ENCODE results near the gene DUSP1. TPM values are rescaled to one million over a fixed set of nuclear protein-coding genes. Genes with fewer than 3 reads are reported as not detected.
A peak's percentile ranks its signal among the peaks of the same experiment; 100 is the strongest.
"Not testable (repeated sequence)": the region's sequence is repeated elsewhere in the genome, so short reads cannot be mapped to it uniquely, and the experiment has no call there.

Gene DUSP1
- total and polyA plus RNA-seq, 8 donors = 33.0 to 534 (median 239) TPM

- ATAC-seq = no peak
- DNase-seq = no peak
- Histone ChIP-seq H3K27ac (peak overlapping the region in 1 of 2 donors; percentile 79), H3K9me3 (no peaks in the 10 kb centered on the region), H3K27me3 (no peaks in the 10 kb centered on the region), H3K4me3 (no peak overlapping the region), H3K36me3 (no peaks in the 10 kb centered on the region), H3K4me1 (peaks cover 30 to 73% of the 10 kb centered on the region in 2 donors)
- no peak for TF ChIP-seq CTCF (IDR thresholded peaks at IDR 0.05)
- intact Hi-C loops (cut with DNase I) = no loop called here
These were observed 19.5 kb upstream of the DUSP1 start for GRCh38 chr5:172790496-172790889.

GRCh38 chr5:172789687-172790495 is 18.9 kb upstream of the DUSP1 start:
- intact Hi-C loops (cut with DNase I) = no loop called here
- DNase-seq = peak in 3 of 4 donors; percentile 31 to 85 (median 71)
- TF ChIP-seq CTCF (IDR thresholded peaks at IDR 0.05) = no peak
- Histone ChIP-seq H3K27ac (peak overlapping the region; percentile 79 to 84), H3K27me3 (no peaks in the 10 kb centered on the region), H3K36me3 (no peaks in the 10 kb centered on the region), H3K4me1 (peaks cover 24 to 67% of the 10 kb centered on the region in 2 donors), H3K9me3 (no peaks in the 10 kb centered on the region), H3K4me3 (no peak overlapping the region)
- ATAC-seq = peak; percentile 76

DNA sequence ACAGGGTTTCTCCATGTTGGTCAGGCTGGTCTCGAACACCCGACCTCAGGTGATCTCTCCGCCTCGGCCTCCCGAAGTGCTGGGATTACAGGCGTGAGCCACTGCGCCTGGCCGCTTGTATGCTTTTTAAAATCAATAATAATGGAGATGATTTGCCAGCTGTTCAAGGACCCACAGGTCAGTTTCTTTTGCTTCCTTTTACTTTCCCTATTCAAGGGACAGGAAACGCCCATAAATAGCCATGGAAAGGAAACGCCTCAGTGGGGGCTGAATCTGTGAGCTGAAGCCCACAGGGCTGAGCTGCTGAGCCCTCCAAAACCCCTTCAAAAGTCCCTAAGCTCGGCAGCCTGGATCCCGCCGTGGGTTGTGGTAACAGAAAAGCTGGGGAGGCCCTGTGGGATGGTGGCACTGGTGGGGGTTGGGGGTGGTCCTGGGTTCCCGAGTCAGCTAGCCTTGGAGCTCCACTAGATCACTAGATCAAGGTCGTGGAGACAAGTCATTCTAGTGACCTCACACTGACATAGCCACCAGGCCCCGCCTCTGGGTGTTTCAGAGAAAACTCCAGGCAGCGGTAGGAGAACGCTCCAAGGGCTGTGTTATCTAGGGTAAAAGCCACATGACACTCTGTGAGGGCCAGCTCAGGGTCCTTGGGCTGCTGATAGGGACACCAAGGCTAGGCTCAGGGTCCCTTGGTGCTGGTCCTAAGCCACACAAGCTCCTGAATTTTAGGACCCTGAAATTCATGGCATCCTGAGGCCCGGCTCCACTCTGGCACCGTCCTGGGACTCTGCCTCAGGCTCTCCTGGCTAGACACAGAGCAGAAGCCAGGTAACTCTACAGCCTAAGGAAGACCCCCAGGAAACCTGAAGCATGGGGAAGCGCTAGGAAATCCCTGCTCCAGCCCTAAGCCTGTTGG is 18.0 kb upstream of the DUSP1 start:
- Histone ChIP-seq H3K4me3 (no peak overlapping the region), H3K27me3 (no peaks in the 10 kb centered on the region), H3K4me1 (peaks cover 24 to 58% of the 10 kb centered on the region in 2 donors), H3K36me3 (no peaks in the 10 kb centered on the region), H3K27ac (peak overlapping the region; percentile 79 to 84), H3K9me3 (no peaks in the 10 kb centered on the region)
- no peak for TF ChIP-seq CTCF (IDR thresholded peaks at IDR 0.05)
- DNase-seq (peak in 2 of 4 donors; percentile 85), ATAC-seq (peak; percentile 88)
- intact Hi-C loops (cut with DNase I) = no loop called here

GRCh38 chr5:172787538-172787937 is 16.5 kb upstream of the DUSP1 start:
- H3K4me3 ChIP-seq; H3K36me3 ChIP-seq; ATAC-seq; intact Hi-C loops (cut with DNase I); H3K9me3 ChIP-seq; H3K27me3 ChIP-seq; DNase-seq: not testable (repeated sequence)
- H3K27ac ChIP-seq = peak overlapping the region in 1 of 2 donors; percentile 13
- H3K4me1 ChIP-seq = peaks cover 21 to 50% of the 10 kb centered on the region in 2 donors

- Histone ChIP-seq H3K9me3 (no peaks in the 10 kb centered on the region), H3K27ac (peak overlapping the region in 1 of 2 donors; percentile 13), H3K36me3 (no peaks in the 10 kb centered on the region), H3K4me3 (no peak overlapping the region), H3K27me3 (no peaks in the 10 kb centered on the region), H3K4me1 (peaks cover 21 to 50% of the 10 kb centered on the region in 2 donors)
- intact Hi-C loops (cut with DNase I) = no loop called here
- DNase-seq (no peak), ATAC-seq (no peak)
- no peak for TF ChIP-seq CTCF (IDR thresholded peaks at IDR 0.05)
These were observed 15.9 kb upstream of the DUSP1 start for GRCh38 chr5:172786736-172787462.

Data from left lung (tissue), 10 donors.